HG03196 (cell line): ENCODE results near the gene BNIP1.
A peak's percentile ranks its signal among the peaks of the same experiment; 100 is the strongest.
"Not testable (repeated sequence)": the region's sequence is repeated elsewhere in the genome, so short reads cannot be mapped to it uniquely, and the experiment has no call there.

Source experiments
- ATAC-seq: cut with Tn5 transposase; IDR thresholded peaks from one replicate; pipeline ENCODE4 v1.9.1; 2021; ENCODE audit not compliant: unreplicated experiment

BNIP1 gene, protein sequence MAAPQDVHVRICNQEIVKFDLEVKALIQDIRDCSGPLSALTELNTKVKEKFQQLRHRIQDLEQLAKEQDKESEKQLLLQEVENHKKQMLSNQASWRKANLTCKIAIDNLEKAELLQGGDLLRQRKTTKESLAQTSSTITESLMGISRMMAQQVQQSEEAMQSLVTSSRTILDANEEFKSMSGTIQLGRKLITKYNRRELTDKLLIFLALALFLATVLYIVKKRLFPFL

DNA sequence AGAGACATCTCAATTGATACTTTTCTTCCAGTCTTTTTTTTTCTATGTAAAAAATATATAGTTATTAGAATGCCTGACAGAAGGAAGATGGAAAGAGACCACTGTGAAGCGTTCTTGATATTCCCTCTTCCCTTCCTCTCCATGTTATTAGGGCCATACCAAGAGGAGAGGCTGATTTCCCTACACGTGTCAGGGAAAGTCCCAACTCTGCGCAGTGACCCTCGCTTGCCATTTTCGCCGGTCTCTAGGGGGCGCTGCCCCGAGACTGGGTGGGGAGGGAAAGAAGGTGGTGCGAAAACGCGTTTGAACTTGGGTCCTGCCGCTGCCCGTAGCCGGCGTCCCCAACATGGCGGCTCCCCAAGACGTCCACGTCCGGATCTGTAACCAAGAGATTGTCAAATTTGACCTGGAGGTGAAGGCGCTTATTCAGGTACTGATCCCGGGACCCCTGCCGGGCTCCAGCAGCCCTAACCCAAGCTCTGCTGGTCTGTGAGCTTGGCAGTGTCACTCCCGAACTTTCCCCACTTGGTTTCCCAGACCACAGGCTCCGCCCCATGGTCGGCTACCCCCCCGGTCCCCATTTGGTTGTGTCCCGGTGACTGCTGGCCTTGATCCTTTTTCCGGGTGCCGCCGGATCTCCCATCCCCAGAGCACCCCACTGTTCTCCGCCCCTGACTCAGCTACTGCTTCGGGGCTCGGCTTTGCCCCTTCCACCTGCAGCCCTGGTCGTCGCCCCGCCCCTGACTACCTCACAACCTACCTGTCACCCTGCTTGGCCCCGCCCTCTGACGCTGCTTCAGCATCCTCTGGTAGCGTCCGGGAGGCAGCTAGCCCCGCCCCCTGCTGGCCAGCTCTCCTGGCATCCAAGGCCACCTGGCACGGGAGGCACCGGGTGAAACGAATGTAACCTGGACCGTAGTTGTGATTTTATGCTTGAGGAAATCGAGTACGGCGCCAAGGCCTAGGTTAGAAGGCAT lies at the start of gene BNIP1:
Gene BNIP1, plus strand, starts transcription at position 332 of the 977 bp plus-strand sequence. Its CDS starts 15 bp downstream, at position 347.
- peak; percentile 84 for ATAC-seq

DNA sequence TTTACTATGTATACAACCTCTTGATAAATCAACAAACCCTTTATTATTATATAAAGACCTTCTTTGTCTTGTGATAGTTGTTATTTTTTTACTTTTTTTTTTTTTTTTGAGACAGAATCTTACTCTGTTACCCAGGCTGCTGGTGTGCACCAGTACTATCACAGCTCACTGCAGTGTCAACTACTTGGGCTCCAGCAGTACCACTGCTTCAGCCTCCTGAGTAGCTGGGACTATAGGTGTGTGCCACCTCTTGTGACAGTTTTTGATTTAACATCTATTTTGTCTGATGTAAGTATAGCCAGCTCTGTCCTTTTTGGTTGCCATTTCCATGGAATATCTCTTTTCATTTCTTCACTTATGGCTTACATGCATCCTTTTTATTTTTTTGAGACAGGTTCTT lies 45.5 kb upstream of the BNIP1 start:
- no peak for ATAC-seq

DNA sequence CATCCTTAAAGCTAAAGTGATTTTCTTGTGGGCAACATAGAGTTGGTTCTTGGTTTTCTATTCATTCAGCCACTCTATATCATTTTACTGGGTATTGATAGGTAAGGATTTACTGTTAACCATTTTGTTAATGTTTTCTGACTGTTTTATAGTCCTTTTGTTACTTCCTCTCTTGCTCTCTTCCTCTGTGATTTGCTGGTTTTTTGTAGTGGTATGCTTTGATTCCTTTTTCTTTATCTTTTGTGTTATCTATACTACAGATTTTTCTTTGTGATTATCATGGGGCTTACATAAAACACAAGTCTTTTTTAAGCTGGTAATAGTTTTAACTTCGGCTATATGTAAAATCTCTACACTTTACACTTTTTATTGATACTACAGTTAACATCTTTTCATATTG lies 44.9 kb upstream of the BNIP1 start:
- ATAC-seq: no peak

DNA sequence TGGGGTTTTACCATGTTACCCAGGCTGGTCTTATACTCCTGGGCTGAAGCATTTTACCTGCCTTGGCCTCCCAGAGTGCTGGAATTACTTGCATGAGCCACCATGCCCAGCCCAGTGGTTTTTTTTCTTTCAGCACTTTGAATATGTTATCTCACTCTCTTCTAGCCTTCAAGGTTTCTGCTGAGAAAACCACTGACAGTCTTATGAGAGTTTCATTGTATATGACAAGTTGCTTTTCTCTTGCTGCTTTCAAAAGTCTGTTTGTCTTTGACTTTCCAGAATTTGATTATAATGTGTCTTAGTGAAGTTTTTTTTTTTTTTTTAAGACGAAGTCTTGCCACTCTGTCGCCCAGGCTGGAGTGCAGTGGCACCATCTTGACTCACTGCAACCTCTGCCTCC lies 43.1 kb upstream of the BNIP1 start:
- no peak for ATAC-seq

DNA sequence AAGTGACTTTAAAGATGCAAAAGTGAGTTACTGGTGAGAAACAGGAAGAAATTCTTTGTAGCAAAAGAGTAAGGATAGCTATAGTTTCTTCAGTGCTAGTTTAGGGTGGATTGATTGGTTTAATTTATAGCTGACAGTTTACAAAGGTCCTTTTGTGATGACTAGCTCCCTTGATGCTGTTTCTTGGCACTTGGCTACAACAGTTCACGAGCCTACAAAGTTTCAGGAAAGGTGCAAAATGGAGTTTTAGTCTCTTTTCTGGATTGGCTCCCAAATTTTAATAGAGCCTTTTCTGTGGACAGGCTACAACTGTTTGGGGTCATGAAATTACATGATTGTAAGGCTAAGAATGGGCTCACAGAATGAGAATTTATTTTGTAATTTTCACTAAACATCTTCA lies 40.9 kb upstream of the BNIP1 start:
- no peak for ATAC-seq

DNA sequence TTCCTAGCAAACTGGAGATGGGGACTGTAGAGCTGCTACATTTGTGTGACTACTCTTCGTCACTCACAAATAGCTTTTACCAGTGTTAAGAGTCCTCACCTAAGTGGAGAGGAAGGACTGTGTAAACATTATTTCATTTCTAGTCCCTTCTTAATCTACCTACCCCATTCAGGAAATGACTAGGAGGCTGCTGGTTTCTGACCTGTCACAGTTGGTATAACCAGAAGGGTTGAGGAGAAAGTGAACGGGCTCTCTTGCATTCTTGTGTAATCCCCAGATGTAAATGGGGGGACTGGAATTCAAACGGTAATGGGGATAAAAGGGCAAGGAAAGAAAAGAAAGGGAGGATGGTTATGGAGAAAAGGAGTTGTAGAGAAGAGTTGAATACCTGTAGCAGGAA lies 35.4 kb upstream of the BNIP1 start:
- no peak for ATAC-seq

DNA sequence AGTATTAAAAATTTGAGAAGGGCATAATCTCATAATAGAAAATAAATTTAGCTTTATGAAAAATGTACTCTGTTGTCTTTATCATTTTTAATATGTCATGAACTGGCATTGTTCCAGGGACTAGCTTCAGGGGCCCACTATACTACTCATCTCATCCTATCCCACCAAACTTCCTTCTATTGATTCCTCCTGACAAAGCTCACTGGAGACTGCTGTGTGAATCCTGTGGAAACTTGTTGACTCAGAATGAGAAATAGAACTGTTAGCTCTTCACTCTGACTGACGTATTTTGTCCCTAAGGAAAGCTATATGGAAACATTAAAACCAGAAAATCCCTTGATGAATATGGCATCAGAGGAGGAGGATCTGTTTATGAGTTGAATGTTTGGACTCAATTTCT lies 29.8 kb upstream of the BNIP1 start:
- no peak for ATAC-seq

DNA sequence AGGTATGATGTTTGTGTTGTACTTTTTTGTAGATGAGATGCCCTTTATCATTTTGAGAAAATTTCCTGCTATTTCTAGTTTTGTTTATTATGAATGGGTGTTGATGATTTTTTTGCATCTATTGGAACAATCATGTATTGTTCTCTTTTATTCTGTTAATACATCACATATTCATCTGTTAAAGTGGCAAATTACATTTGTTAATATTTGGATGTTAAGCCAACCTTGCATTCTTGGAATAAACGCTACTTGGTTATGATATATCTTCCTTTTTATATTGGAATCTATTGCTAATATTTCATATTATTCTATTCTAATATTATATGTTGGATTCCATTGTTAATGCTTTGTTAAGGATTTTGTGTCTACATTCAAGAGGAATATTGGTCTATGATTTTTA lies 24.6 kb upstream of the BNIP1 start:
- no peak for ATAC-seq

DNA sequence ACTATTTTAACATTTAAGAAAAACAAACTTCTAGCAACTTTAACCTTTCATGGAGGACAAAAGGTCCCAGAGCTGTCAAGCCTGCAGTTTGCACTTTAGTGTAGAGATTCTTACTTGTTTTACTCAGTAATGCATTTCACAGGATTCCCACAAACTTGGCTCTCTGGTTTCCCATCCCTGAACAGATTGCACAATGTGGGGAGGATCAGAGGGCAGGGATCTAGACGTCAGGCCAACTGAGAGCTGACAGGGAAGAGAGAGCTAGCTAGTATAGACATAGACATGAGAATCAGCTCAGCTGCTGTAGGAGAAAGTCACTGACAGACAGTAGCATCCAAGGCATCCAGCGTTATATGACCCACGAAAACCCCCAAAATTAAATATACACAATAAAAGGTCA lies 20.9 kb upstream of the BNIP1 start:
- ATAC-seq: no peak

DNA sequence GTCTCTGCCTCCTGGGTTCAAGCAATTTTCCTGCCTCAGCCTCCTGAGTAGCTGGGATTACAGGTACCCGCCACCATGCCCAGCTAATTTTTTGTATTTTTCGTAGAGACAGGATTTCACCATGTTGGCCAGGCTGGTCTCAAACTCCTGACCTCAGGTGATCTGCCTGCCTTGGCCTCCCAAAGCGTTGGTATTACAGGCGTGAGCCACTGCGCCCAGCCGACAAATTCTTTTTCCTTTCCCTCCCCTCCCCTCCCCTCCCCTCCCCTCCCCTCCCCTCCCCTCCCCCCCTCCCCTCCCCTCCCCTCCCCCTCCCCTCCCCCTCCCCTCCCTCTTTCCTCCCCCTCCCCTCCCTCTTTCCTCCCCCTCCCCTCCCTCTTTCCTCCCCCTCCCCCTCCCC lies 12.2 kb upstream of the BNIP1 start:
- not testable (repeated sequence) for ATAC-seq

DNA sequence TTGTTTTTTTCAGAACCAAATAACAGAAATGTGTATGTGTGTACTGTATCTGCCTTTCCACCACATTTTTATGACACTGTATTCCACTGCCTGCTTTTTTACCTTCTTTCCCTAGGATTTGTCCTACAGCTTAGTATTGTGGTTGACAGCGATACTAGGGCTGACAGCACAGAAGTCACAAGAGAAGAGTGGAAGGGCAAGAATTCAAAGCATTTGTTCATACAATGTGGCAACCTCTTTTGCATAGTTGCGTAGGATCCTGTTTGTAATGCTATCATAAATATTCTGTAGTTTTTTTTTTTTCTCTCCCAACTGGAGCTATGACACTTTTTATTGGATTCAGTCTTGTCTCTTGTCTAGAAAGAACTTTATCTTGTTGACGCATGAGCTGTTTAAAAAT lies 5.6 kb upstream of the BNIP1 start:
- no peak for ATAC-seq

DNA sequence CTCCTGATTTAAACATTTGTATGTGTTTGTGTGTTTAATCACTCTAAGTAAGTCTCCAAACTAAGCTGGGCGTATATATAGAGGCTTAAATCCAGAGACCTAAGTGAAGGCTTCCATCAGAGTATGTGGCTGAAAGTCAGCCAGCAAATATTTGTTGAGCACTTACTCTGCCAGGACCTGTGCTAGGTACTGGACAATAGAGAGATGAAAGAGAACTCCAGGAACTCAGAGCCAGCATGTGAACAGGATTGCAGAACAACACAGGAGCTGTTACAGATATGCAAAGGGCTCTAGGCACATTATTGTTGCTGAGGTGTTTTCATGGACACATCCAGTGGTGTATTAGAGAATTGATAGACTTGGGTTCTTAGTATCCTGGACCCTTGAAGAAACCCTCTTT lies 4.7 kb upstream of the BNIP1 start:
- ATAC-seq: no peak

DNA sequence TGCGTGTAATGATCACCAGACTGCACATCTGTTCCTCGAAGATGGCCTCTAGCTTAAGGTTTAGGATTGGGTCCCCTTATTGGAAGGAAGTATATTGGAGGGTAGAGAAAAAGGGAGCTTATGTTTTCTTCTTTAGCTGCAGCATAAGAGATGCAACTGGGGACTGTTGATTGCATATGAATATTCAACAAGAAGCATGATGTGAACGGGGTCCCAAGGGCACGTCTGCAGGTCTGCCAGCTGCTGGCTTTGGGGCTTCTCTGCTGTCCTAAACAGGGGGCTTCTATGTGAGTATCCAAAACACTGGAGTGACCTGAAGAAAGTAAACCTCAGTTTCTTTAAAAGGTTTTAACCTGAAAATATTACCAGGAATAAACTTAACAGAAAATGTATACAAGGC lies 3.6 kb upstream of the BNIP1 start:
- ATAC-seq: no peak

DNA sequence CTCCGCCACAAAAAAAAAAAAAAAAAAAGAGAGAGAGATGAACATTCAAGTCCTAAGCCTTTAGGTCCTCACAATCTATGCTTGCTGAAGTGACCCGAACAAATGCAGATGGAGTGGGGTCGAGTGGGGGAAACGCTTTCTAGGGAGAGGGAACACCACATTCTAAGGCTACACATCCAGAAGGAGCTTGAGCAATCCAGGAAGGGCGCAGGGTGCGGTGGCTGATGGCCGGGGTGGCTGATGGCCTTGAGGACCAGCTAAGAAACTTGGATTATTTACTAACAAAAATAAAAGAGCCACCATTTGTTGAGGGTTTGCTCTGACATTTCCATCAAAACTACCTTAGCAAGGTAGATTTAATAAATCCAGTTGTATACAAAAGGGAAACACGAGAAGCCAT lies 764 bp upstream of the BNIP1 start:
- no peak for ATAC-seq

DNA sequence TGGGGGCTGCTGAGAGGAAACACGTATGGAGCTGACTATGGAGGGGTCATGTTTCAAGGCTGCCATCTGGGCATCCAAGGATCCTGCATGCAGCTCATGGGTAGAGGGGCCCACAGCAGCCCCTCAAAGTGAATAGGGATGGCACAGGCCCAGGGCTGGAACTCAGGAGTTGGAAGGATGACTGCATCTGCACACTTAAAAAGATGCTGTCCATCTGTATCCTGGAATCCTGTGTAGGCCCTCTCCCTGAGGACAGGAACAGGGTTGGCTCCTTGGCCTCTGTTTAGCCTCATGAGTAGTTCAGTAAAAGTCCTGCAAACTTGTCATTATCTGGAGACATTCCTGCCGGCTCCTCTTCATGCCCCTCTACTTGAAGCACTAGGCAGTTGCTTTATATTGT lies 4.0 kb downstream of the BNIP1 start:
- ATAC-seq: no peak

DNA sequence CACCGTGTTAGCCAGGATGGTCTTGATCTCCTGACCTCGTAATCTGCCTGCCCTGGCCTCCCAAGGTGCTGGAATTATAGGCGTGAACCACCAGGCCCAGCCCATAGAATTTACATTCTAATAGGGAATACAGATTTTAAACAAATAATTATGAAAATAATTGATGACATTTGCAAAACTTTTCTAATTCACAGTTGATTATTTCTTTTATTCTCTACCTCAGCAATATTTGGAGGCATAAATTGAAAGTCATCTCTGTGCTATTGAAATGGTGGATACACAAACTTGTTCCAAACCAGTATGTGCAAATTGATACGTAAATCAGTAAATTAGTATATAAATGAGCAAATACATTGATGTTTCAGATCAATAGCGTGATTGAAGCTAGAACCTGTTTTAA lies 8.2 kb downstream of the BNIP1 start:
- ATAC-seq: no peak

DNA sequence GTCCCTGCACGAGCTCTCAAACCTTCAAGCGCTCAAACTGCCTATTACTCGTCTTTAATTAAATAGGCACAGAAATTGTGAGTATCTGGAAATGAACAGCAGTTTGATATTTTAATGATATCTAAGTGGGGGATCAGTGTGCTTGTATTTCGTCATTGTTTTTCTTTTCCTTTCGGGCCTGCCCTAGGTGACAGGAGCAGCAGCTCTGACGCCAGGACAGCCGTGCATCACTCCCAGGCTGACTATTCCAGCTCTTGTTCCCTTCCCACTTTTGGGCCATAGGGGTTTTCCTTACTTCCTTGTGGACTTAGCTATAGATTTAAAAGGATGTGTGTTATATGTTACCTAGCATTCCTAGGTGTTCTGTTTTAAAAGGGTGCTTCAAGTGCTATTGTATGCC lies 9.5 kb downstream of the BNIP1 start:
- no peak for ATAC-seq

DNA sequence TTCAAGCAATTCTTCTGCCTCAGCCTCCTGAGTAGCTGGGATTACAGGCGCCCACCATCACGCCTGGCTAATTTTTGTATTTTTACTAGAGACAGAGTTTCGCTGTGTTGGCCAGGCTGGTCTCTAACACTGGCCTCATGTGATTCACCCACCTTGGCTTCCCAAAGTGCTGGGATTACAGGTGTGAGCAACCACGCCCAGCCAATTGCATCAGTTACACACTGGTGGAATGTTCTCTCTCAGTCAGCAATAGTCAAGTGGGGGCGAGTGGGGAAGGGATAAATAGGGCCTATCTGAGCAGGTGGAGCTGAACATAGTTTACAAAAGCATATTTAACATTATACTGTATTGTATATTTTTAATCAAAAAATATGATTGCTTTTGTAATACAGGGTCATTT lies 10.3 kb downstream of the BNIP1 start:
- not testable (repeated sequence) for ATAC-seq

DNA sequence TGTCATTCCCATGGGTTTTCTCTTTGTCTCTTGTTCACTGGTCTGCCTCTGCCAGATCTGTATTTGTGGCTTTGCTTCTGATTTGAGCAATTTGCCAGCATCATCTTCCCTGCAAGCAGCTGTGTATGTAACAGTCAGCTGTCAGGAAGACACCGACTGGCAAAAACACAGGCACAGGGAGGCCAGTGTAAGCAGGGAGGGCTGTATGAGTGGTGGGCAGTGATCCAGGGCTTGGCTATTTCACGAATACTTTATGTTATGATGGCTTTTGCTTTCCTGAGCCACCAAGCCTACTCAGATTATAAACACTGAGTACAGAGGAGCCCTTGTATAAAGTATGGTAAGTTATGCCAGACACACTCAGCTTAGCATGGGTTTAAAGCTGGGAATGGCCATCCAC lies 11.6 kb downstream of the BNIP1 start:
- ATAC-seq: no peak

DNA sequence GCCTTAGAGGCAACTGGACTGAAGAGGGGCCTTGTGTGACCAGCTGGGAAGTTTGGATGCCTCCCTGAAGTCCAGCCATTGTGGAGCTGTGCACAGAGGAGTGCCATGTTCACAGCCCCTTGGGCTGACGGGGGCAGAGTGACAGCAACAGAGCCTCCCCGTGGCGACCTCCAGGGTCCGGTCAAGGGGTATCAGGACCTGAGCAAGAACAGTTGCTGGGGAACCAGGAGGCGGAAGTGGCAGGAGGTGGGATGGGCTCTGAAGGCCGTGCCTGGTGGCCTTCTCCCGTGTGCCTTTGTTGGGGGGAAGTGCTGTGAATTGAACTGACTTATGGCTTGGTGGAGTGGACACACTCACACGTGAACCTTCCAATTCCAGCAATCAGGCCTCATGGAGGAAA lies 14.0 kb downstream of the BNIP1 start:
- no peak for ATAC-seq

DNA sequence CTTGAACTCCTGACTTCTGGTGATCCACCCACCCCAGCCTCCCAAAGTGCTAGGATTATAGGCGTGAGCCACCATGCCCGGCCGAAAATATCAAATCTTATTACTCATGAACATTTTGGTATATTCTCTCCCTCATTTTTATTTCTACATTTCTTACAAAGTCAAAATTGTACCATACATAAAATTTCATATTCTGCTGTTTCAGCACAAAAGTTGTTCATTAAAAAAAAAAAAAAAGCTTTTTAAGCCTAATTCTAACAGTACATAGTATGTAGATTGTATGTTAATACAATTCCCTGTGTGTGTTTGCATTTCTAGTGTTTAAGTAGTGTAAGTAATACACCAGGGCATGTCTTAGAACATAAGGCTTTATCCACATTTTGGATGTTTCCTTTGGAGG lies 14.9 kb downstream of the BNIP1 start:
- no peak for ATAC-seq

DNA sequence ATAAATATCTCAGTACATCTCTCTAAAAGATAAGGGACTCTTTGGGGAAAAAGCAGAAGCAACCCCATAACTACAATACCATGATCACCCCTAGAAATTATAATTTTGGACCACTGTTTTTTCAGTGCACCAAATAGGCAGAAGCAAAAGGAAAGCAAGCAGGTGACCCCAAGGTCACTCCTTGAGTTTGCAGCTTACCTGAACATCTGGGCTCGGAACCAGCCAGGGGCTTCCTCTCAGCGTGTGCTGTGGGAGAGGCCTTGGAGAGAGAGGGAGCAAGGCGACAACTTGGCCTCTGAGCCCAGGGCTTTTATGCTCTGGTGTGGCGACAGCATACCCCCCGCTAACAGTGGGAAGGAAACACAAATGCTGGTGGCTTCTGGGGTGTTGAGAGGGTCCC lies 16.8 kb downstream of the BNIP1 start:
- no peak for ATAC-seq
